ENCODE results near the gene SERPINE2.
"Not testable (repeated sequence)": the region's sequence is repeated elsewhere in the genome, so short reads cannot be mapped to it uniquely, and the experiment has no call there.

Gene SERPINE2

DNA sequence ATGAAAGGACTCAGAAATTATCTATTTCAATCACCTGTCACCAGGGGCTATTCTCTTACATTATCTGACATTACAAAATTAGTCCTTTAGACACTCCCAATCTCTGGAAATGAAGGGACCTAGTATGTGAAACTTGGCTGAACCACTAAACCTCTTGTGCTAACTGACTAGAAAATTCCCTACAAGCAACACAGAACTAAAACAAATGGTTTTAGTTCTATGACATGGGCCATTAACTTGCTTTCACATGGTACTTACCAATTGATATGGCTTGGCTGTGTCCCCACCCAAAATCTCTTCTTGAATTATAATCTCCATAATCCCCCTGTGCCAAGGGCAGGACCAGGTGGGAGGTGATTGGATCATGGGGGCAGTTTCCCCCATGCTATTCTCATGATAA lies 16.6 kb downstream of the SERPINE2 start:
- no peak for TF ChIP-seq JUND (IDR thresholded peaks at IDR 0.05; ENCODE audit: low read depth)
- in situ Hi-C loops (cut with HindIII; ENCODE audit: low pct_unique_long_range_greater_than_20kb, low sequenced_read_pairs) = no loop called here
- DNase-seq (ENCODE audit: low read depth in 1 of 2, low spot score in 1 of 2) = no peak

GRCh38 chr2:224020523-224020922 lies 18.6 kb downstream of the SERPINE2 start:
- no peak for TF ChIP-seq JUND (IDR thresholded peaks at IDR 0.05; ENCODE audit: low read depth)
- in situ Hi-C loops (cut with HindIII; ENCODE audit: low pct_unique_long_range_greater_than_20kb, low sequenced_read_pairs) = no loop called here
- DNase-seq (ENCODE audit: low read depth in 1 of 2, low spot score in 1 of 2) = no peak

- no peak for TF ChIP-seq JUND (IDR thresholded peaks at IDR 0.05; ENCODE audit: low read depth)
- in situ Hi-C loops (cut with HindIII; ENCODE audit: low pct_unique_long_range_greater_than_20kb, low sequenced_read_pairs) = no loop called here
- DNase-seq (ENCODE audit: low read depth in 1 of 2, low spot score in 1 of 2) = no peak
These were observed 21.1 kb downstream of the SERPINE2 start for GRCh38 chr2:224017957-224018356.

DNA sequence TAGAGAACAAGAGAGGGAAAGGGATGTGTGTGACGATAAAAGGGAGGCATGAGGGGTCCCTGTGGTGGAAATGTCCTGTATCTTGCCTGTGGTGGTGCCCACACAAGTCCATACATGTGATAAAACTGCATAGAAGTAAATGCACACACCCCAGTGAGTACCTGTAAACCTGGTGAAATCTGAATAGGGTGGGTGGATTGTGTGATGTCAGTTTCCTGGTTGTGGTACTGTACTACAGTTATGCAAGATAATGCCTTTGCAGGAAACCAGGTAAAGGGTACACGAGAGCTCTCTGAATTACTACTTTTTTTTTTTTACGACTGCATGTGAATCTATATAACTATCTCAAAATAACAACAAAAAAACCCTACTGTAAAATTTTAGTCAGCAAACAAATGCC lies 22.1 kb downstream of the SERPINE2 start:
- in situ Hi-C loops (cut with HindIII; ENCODE audit: low pct_unique_long_range_greater_than_20kb, low sequenced_read_pairs) = no loop called here
- no peak for DNase-seq (ENCODE audit: low read depth in 1 of 2, low spot score in 1 of 2)
- TF ChIP-seq JUND (IDR thresholded peaks at IDR 0.05; ENCODE audit: low read depth) = no peak

DNA sequence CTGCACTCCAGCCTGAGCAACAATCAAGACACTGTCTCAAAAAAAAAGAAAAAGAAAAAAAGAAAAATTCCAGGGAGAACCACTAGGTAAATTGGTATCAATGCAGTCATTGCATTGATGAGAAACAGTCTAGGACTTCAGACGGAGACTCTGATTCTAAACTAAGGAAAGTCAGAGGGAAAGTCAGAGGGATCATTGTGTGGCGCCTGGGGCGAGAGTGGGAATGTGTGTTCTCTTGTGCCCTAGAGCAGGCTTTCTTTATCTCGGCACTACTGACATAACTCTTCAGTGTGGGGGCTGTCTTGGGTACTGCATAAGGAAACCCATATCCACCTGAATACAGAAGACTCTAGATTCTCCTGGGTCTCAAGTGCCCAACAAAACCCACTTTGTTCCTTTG lies 24.8 kb downstream of the SERPINE2 start:
- TF ChIP-seq JUND (IDR thresholded peaks at IDR 0.05; ENCODE audit: low read depth) = no peak
- in situ Hi-C loops (cut with HindIII; ENCODE audit: low pct_unique_long_range_greater_than_20kb, low sequenced_read_pairs) = no loop called here
- DNase-seq (ENCODE audit: low read depth in 1 of 2, low spot score in 1 of 2) = no peak

GRCh38 chr2:224011837-224012236 lies 27.2 kb downstream of the SERPINE2 start:
- TF ChIP-seq JUND (IDR thresholded peaks at IDR 0.05; ENCODE audit: low read depth) = no peak
- in situ Hi-C loops (cut with HindIII; ENCODE audit: low pct_unique_long_range_greater_than_20kb, low sequenced_read_pairs) = no loop called here
- no peak for DNase-seq (ENCODE audit: low read depth in 1 of 2, low spot score in 1 of 2)

DNA sequence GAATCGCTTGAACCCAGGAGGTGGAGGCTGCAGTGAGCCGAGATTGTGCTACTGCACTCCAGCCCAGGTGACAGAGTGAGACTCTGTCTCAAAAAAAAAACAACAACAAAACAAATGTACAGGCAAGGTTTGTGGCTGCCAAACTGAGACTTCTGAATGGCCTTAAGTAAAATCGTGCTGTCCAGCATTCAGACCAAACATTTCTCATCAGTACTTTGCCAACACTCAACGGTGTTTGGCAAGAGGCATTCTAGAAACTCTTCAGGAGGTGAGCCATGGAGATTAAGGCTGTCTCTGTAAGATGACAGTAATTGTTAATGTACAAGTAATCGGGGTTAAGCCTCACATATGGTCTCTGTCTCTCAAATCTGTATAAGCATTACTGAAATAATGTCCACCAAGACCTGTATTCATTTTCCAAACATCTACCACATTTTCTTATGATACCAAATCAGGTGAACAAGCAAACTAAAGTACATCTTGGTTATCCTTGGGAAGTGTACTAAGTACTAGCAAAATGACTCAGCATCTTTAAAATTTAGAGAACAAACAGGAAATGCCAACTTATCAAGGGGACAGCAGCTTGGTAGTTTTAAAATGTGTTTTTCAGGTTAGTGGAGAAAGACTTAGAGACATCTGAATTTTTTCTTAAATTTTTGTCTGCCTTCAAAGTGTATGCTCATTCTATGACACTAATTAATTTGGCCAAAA lies 29.3 kb downstream of the SERPINE2 start:
- in situ Hi-C loops (cut with HindIII; ENCODE audit: low pct_unique_long_range_greater_than_20kb, low sequenced_read_pairs) = no loop called here
- no peak for TF ChIP-seq JUND (IDR thresholded peaks at IDR 0.05; ENCODE audit: low read depth)
- DNase-seq (ENCODE audit: low read depth in 1 of 2, low spot score in 1 of 2) = no peak

DNA sequence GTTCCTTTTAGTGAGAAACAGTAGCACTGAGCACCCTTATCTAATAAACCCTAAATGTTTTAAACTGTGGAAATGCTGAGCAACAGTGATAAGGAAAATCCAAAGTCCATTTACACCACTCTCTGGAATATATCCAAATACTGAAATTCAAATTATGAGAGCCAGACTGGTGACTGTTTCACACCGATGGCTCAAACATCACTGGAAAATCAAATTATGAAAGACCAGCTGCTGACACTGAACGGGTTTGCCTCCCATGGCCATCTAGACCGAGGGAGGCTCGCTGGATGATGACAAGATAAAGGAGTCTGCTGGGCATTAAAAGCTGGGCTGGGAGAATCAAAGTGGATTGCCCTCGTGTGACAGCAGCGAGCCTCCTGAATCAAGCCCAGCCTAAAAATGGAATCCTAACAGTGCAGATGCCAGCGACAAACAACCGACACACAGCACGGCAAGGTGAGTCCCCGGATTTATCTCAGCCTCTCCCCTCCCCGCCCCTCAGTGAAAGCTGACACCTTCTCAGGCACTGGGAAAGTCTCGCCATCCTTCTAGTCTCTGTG lies 30.3 kb downstream of the SERPINE2 start:
- no peak for DNase-seq (ENCODE audit: low read depth in 1 of 2, low spot score in 1 of 2)
- in situ Hi-C loops (cut with HindIII; ENCODE audit: low pct_unique_long_range_greater_than_20kb, low sequenced_read_pairs) = no loop called here

GRCh38 chr2:224004105-224004695 lies 34.9 kb downstream of the SERPINE2 start:
- in situ Hi-C loops (cut with HindIII; ENCODE audit: low pct_unique_long_range_greater_than_20kb, low sequenced_read_pairs) = no loop called here
- DNase-seq (ENCODE audit: low read depth in 1 of 2, low spot score in 1 of 2) = no peak
- no peak for TF ChIP-seq JUND (IDR thresholded peaks at IDR 0.05; ENCODE audit: low read depth)

More for the DNA sequence above, 30.3 kb downstream of the SERPINE2 start:
- no peak for TF ChIP-seq JUND (IDR thresholded peaks at IDR 0.05; ENCODE audit: low read depth)

DNA sequence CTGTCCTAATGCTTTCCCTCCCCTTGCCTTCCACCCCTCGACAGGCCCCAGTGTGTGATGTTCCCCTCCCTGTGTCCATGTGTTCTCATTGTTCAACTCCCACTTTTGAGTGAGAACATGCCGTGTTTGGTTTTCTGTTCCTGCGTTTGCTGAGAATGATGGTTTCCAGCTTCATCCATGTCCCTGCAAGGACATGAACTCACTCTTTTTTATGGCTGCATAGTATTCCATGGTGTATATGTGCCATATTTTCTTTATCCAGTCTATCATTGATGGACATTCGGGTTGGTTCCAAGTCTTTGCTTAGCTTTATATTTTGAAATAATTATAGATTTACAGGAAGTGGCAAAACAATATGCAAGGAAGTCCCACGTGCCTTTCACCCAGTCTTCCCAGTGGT lies 38.4 kb downstream of the SERPINE2 start:
- DNase-seq (ENCODE audit: low read depth in 1 of 2, low spot score in 1 of 2); in situ Hi-C loops (cut with HindIII; ENCODE audit: low pct_unique_long_range_greater_than_20kb, low sequenced_read_pairs): not testable (repeated sequence)

DNA sequence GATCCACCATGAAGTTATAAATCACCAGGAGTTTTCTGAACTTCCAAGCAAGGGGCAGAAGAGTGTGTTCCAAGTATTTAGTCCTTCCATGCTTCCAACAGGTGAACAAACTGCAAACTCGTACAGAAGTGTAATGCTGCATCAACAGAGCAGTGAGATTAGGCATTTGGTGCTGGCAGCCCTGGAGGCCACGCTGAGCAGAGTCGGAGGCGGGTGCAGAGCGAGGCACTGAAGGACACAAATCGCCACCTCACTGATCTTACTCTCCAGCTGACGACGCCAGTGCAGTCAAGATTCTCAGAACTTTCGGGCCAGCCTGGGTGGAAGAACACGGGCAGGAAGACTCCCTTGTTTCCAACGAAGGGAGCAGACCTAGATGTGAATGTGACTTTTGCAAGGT lies 39.2 kb downstream of the SERPINE2 start:
- in situ Hi-C loops (cut with HindIII; ENCODE audit: low pct_unique_long_range_greater_than_20kb, low sequenced_read_pairs) = no loop called here
- TF ChIP-seq JUND (IDR thresholded peaks at IDR 0.05; ENCODE audit: low read depth) = no peak
- DNase-seq (ENCODE audit: low read depth in 1 of 2, low spot score in 1 of 2) = no peak

- in situ Hi-C loops (cut with HindIII; ENCODE audit: low pct_unique_long_range_greater_than_20kb, low sequenced_read_pairs) = no loop called here
- no peak for DNase-seq (ENCODE audit: low read depth in 1 of 2, low spot score in 1 of 2)
These were observed 40.1 kb downstream of the SERPINE2 start for GRCh38 chr2:223998948-223999347.

DNA sequence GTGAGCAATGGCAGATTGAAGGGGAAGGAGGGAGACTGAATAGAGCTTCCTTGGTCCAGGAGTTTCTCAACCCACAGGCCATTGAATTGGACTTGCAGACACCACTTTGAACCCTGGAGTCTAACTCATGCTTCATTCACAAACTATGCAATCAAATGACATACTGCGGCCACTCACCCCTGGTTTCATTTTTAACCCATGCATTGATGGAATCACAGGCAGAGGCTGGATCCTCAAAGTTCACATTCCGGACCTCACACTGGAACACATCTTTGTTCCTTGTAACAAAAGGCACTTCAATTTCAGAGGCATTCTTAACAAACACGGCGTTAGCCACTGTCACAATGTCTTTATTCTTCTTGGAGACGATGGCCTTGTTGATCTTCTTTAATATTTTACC lies 41.1 kb downstream of the SERPINE2 start:
- DNase-seq (ENCODE audit: low read depth in 1 of 2, low spot score in 1 of 2) = no peak
- in situ Hi-C loops (cut with HindIII; ENCODE audit: low pct_unique_long_range_greater_than_20kb, low sequenced_read_pairs) = no loop called here
- TF ChIP-seq JUND (IDR thresholded peaks at IDR 0.05; ENCODE audit: low read depth) = no peak

More at GRCh38 chr2:223998948-223999347, 40.1 kb downstream of the SERPINE2 start:
- no peak for TF ChIP-seq JUND (IDR thresholded peaks at IDR 0.05; ENCODE audit: low read depth)
